Calu3 (cell line): Measurements from ENCODE around the gene ERC2. TPM values are rescaled to one million over a fixed set of nuclear protein-coding genes. Genes with fewer than 3 reads are reported as not detected.

Source experiments
- BruUV-seq: library from RNA; stranded (reverse); fragments of 400-500 nt; replicated peaks from 2 replicates; lab custom pipeline; 2021; lab: Mats Ljungman, UMichigan
- CTCF ChIA-PET: fragments of 300-600 bp; sonication (Branson Sonifier 250); formaldehyde crosslinking; loops from one replicate; lab custom pipeline; 2022; ENCODE audit warnings: antibody characterized with exemption; lab: Charles Lee
- DNase-seq: peaks from one replicate; pipeline ENCODE4 v3.0.0; 2022
- H3K27ac Mint-ChIP-seq: one replicate; pipeline ENCODE4 v1.8.0; 2022; ENCODE audit warnings: mixed read lengths; ENCODE audit not compliant: unreplicated experiment
- H3K27me3 Mint-ChIP-seq: one replicate; pipeline ENCODE4 v1.8.0; 2022; ENCODE audit warnings: mixed read lengths; ENCODE audit not compliant: unreplicated experiment
- H3K36me3 Mint-ChIP-seq: one replicate; pipeline ENCODE4 v1.8.0; 2022; ENCODE audit warnings: mild to moderate bottlenecking, moderate library complexity, mixed read lengths; ENCODE audit not compliant: insufficient read depth, unreplicated experiment
- H3K4me1 Mint-ChIP-seq: one replicate; pipeline ENCODE4 v1.8.0; 2022; ENCODE audit warnings: mild to moderate bottlenecking, low read depth, mixed read lengths; ENCODE audit not compliant: unreplicated experiment
- H3K4me3 Mint-ChIP-seq: one replicate; pipeline ENCODE4 v1.8.0; 2022; ENCODE audit warnings: mild to moderate bottlenecking, low read depth, moderate library complexity, mixed read lengths; ENCODE audit not compliant: unreplicated experiment
- H3K9me3 Mint-ChIP-seq: one replicate; pipeline ENCODE4 v1.8.0; 2022; ENCODE audit warnings: low read depth, mixed read lengths; ENCODE audit not compliant: unreplicated experiment
- CTCF ChIP-seq: fragments of 200-600 bp; IDR thresholded peaks from one replicate; pipeline ENCODE4 v1.8.0; 2022; ENCODE audit warnings: antibody characterized with exemption; ENCODE audit not compliant: unreplicated experiment
- intact Hi-C: fragments of 100-400 bp; cut with micrococcal nuclease; formaldehyde crosslinking; loops from one replicate; pipeline ENCODE4 v1.10.0; 2022; ENCODE audit not compliant: unreplicated experiment
- total RNA-seq: library from RNA; stranded (reverse); gene quantifications from 2 replicates; pipeline ENCODE4 v1.2.3, GENCODE V29; 2022

ERC2 gene
- total RNA-seq, 1 experiment from 2014 or later: 0.73 TPM

- CTCF ChIA-PET: no interaction called here
- intact Hi-C loops: loop anchor here (10.0 kb wide), 1 partner anchor 257 kb away; the partner anchor contains the start of gene WNT5A
- no TSS peak for BruUV-seq
- H3K4me1 Mint-ChIP-seq: no peaks in the 10 kb centered on the region
- no peak overlapping the region for H3K27ac Mint-ChIP-seq
- H3K9me3 Mint-ChIP-seq: peaks cover 2% of the 10 kb centered on the region
- H3K4me3 Mint-ChIP-seq: no peak overlapping the region
- H3K36me3 Mint-ChIP-seq: no peaks in the 10 kb centered on the region
- DNase-seq: no peak
- TF ChIP-seq CTCF: no peak
- no peaks in the 10 kb centered on the region for H3K27me3 Mint-ChIP-seq
Measured at GRCh38 chr3:55742022-55742831, 726.0 kb downstream of the ERC2 start.

- BruUV-seq: no TSS peak
- Mint-ChIP-seq H3K4me3 (no peak overlapping the region), H3K4me1 (no peaks in the 10 kb centered on the region), H3K36me3 (no peaks in the 10 kb centered on the region), H3K9me3 (peaks cover 21% of the 10 kb centered on the region), H3K27me3 (no peaks in the 10 kb centered on the region), H3K27ac (no peak overlapping the region)
- no peak for TF ChIP-seq CTCF
- CTCF ChIA-PET: no interaction called here
- intact Hi-C loops: no loop called here
- DNase-seq: no peak
Measured at GRCh38 chr3:55737186-55737585, 731.1 kb downstream of the ERC2 start.

- Mint-ChIP-seq H3K27me3 (no peaks in the 10 kb centered on the region), H3K9me3 (peaks cover 21% of the 10 kb centered on the region), H3K4me1 (no peaks in the 10 kb centered on the region), H3K27ac (no peak overlapping the region), H3K4me3 (no peak overlapping the region), H3K36me3 (no peaks in the 10 kb centered on the region)
- intact Hi-C loops: no loop called here
- no TSS peak for BruUV-seq
- no peak for TF ChIP-seq CTCF
- CTCF ChIA-PET: no interaction called here
- DNase-seq: no peak
Measured at GRCh38 chr3:55735976-55736375, 732.3 kb downstream of the ERC2 start.

- Mint-ChIP-seq H3K4me1 (no peaks in the 10 kb centered on the region), H3K27ac (no peak overlapping the region), H3K27me3 (no peaks in the 10 kb centered on the region), H3K9me3 (peaks cover 24% of the 10 kb centered on the region), H3K36me3 (no peaks in the 10 kb centered on the region), H3K4me3 (no peak overlapping the region)
- no TSS peak for BruUV-seq
- intact Hi-C loops: no loop called here
- TF ChIP-seq CTCF: no peak
- CTCF ChIA-PET: no interaction called here
- no peak for DNase-seq
Measured at GRCh38 chr3:55731741-55732140, 736.5 kb downstream of the ERC2 start.
